Measurements from ENCODE around the gene CAMK2D. TPM values are rescaled to one million over a fixed set of nuclear protein-coding genes. Genes with fewer than 3 reads are reported as not detected.
"Not testable (repeated sequence)": the region's sequence is repeated elsewhere in the genome, so short reads cannot be mapped to it uniquely, and the experiment has no call there.

Gene CAMK2D
- 10 to 100 TPM; 33.6 to 43.1 TPM for total RNA-seq

- H3K4me3 Mint-ChIP-seq = peak within 1 kb of the TSS; percentile 89
- CTCF ChIA-PET = interaction anchor here (1.1 to 1.5 kb wide), 2 partner anchors 13 to 77 kb away, joined by 3 to 6 read pairs; no protein-coding TSS in a partner anchor
- H3K4me1 Mint-ChIP-seq = peaks cover 35% of the 10 kb centered on the region
These were observed at the start of gene CAMK2D for GRCh38 chr4:113761620-113762185. Gene CAMK2D (minus strand): TSS chr4:113761738. CDS start chr4:113761068, 670 bp downstream.

GRCh38 chr4:113810906-113811305 lies 49.4 kb upstream of the CAMK2D start:
- Mint-ChIP-seq H3K4me1 (no peaks in the 10 kb centered on the region), H3K27ac (no peak overlapping the region), H3K4me3 (no peak overlapping the region), H3K36me3 (peaks cover 2% of the 10 kb centered on the region), H3K27me3 (peaks cover 2% of the 10 kb centered on the region), H3K9me3 (ENCODE audit: low read depth) (no peaks in the 10 kb centered on the region)
- ATAC-seq (no peak), DNase-seq (no peak)
- CTCF ChIA-PET = no interaction called here

More at GRCh38 chr4:113761620-113762185, at the start of gene CAMK2D:
- H3K36me3 Mint-ChIP-seq = peaks cover 17% of the 10 kb centered on the region
- no peaks in the 10 kb centered on the region for H3K9me3 Mint-ChIP-seq (ENCODE audit: low read depth)
- H3K27me3 Mint-ChIP-seq = peaks cover 3% of the 10 kb centered on the region
- peak; percentile 49 for ATAC-seq
- peak; percentile 90 for DNase-seq
- H3K27ac Mint-ChIP-seq = peak within 1 kb of the TSS; percentile 100

- Mint-ChIP-seq H3K36me3 (peaks cover 2% of the 10 kb centered on the region), H3K27ac (no peak overlapping the region), H3K27me3 (peaks cover 2% of the 10 kb centered on the region), H3K4me3 (no peak overlapping the region), H3K4me1 (no peaks in the 10 kb centered on the region), H3K9me3 (ENCODE audit: low read depth) (peaks cover 2% of the 10 kb centered on the region)
- no peak for DNase-seq
- CTCF ChIA-PET = no interaction called here
- no peak for ATAC-seq
These were observed 47.8 kb upstream of the CAMK2D start for GRCh38 chr4:113809311-113809710.

GRCh38 chr4:113806850-113807249 lies 45.3 kb upstream of the CAMK2D start:
- peaks cover 2% of the 10 kb centered on the region for H3K27me3 Mint-ChIP-seq
- no peak for ATAC-seq
- CTCF ChIA-PET = no interaction called here
- peaks cover 2% of the 10 kb centered on the region for H3K9me3 Mint-ChIP-seq (ENCODE audit: low read depth)
- no peak for DNase-seq
- H3K4me1 Mint-ChIP-seq = no peaks in the 10 kb centered on the region
- peaks cover 2% of the 10 kb centered on the region for H3K36me3 Mint-ChIP-seq
- H3K4me3 Mint-ChIP-seq = no peak overlapping the region
- H3K27ac Mint-ChIP-seq = no peak overlapping the region

GRCh38 chr4:113801882-113802281 lies 40.3 kb upstream of the CAMK2D start:
- H3K9me3 Mint-ChIP-seq (ENCODE audit: low read depth) = peaks cover 4% of the 10 kb centered on the region
- no peak overlapping the region for H3K4me3 Mint-ChIP-seq
- DNase-seq (no peak), ATAC-seq (no peak)
- no peak overlapping the region for H3K27ac Mint-ChIP-seq
- CTCF ChIA-PET = no interaction called here
- no peaks in the 10 kb centered on the region for H3K4me1 Mint-ChIP-seq
- peaks cover 3% of the 10 kb centered on the region for H3K36me3 Mint-ChIP-seq
- no peaks in the 10 kb centered on the region for H3K27me3 Mint-ChIP-seq

- not testable (repeated sequence) for H3K27ac Mint-ChIP-seq, H3K4me3 Mint-ChIP-seq
- H3K36me3 Mint-ChIP-seq = peaks cover 10% of the 10 kb centered on the region
These were observed 34.8 kb upstream of the CAMK2D start for GRCh38 chr4:113796381-113796780.

GRCh38 chr4:113790478-113790877 lies 28.9 kb upstream of the CAMK2D start:
- no peak for ATAC-seq
- Mint-ChIP-seq H3K9me3 (ENCODE audit: low read depth) (peaks cover 3% of the 10 kb centered on the region), H3K36me3 (peaks cover 7% of the 10 kb centered on the region), H3K4me3 (no peak overlapping the region), H3K27ac (no peak overlapping the region), H3K4me1 (no peaks in the 10 kb centered on the region), H3K27me3 (no peaks in the 10 kb centered on the region)
- CTCF ChIA-PET = no interaction called here
- DNase-seq = no peak

More at GRCh38 chr4:113796381-113796780, 34.8 kb upstream of the CAMK2D start:
- H3K9me3 Mint-ChIP-seq (ENCODE audit: low read depth); CTCF ChIA-PET; DNase-seq; ATAC-seq; H3K27me3 Mint-ChIP-seq; H3K4me1 Mint-ChIP-seq: not testable (repeated sequence)

GRCh38 chr4:113788888-113789287 lies 27.4 kb upstream of the CAMK2D start:
- ATAC-seq = no peak
- no peak for DNase-seq
- Mint-ChIP-seq H3K36me3 (peaks cover 4% of the 10 kb centered on the region), H3K4me1 (peaks cover 2% of the 10 kb centered on the region), H3K27me3 (no peaks in the 10 kb centered on the region), H3K4me3 (no peak overlapping the region), H3K9me3 (ENCODE audit: low read depth) (peaks cover 3% of the 10 kb centered on the region), H3K27ac (no peak overlapping the region)
- CTCF ChIA-PET = no interaction called here

GRCh38 chr4:113785781-113786180 lies 24.2 kb upstream of the CAMK2D start:
- DNase-seq = no peak
- ATAC-seq = no peak
- Mint-ChIP-seq H3K27me3 (no peaks in the 10 kb centered on the region), H3K4me3 (no peak overlapping the region), H3K36me3 (no peaks in the 10 kb centered on the region), H3K9me3 (ENCODE audit: low read depth) (no peaks in the 10 kb centered on the region), H3K4me1 (peaks cover 2% of the 10 kb centered on the region), H3K27ac (no peak overlapping the region)
- CTCF ChIA-PET = interaction anchor here (0.8 kb wide), 1 partner anchor 14 kb away, joined by 3 read pairs; no protein-coding TSS in a partner anchor

- no peak overlapping the region for H3K27ac Mint-ChIP-seq
- H3K36me3 Mint-ChIP-seq = no peaks in the 10 kb centered on the region
- ATAC-seq (no peak), DNase-seq (no peak)
- H3K9me3 Mint-ChIP-seq (ENCODE audit: low read depth) = no peaks in the 10 kb centered on the region
- H3K27me3 Mint-ChIP-seq = no peaks in the 10 kb centered on the region
- H3K4me1 Mint-ChIP-seq = peaks cover 2% of the 10 kb centered on the region
- CTCF ChIA-PET = interaction anchor here (0.8 kb wide), 1 partner anchor 13 kb away, joined by 3 read pairs; no protein-coding TSS in a partner anchor
- no peak overlapping the region for H3K4me3 Mint-ChIP-seq
These were observed 23.1 kb upstream of the CAMK2D start for GRCh38 chr4:113784497-113785250.

- H3K4me1 Mint-ChIP-seq = peaks cover 2% of the 10 kb centered on the region
- no peak overlapping the region for H3K4me3 Mint-ChIP-seq
- ATAC-seq (no peak), DNase-seq (no peak)
- CTCF ChIA-PET = no interaction called here
- no peaks in the 10 kb centered on the region for H3K36me3 Mint-ChIP-seq
- peaks cover under 1% of the 10 kb centered on the region for H3K27me3 Mint-ChIP-seq
- no peaks in the 10 kb centered on the region for H3K9me3 Mint-ChIP-seq (ENCODE audit: low read depth)
- no peak overlapping the region for H3K27ac Mint-ChIP-seq
These were observed 22.2 kb upstream of the CAMK2D start for GRCh38 chr4:113783701-113784100.

- Mint-ChIP-seq H3K36me3 (no peaks in the 10 kb centered on the region), H3K4me3 (no peak overlapping the region), H3K27ac (no peak overlapping the region), H3K27me3 (peaks cover 3% of the 10 kb centered on the region), H3K4me1 (peaks cover 2% of the 10 kb centered on the region), H3K9me3 (ENCODE audit: low read depth) (no peaks in the 10 kb centered on the region)
- DNase-seq = no peak
- CTCF ChIA-PET = no interaction called here
- no peak for ATAC-seq
These were observed 21.8 kb upstream of the CAMK2D start for GRCh38 chr4:113783289-113783688.

- CTCF ChIA-PET = no interaction called here
- DNase-seq (no peak), ATAC-seq (no peak)
- Mint-ChIP-seq H3K36me3 (no peaks in the 10 kb centered on the region), H3K27ac (no peak overlapping the region), H3K27me3 (peaks cover 3% of the 10 kb centered on the region), H3K4me1 (peaks cover 2% of the 10 kb centered on the region), H3K4me3 (no peak overlapping the region), H3K9me3 (ENCODE audit: low read depth) (no peaks in the 10 kb centered on the region)
These were observed 20.0 kb upstream of the CAMK2D start for GRCh38 chr4:113781439-113782040.

GRCh38 chr4:113776679-113777078 lies 15.1 kb upstream of the CAMK2D start:
- CTCF ChIA-PET = no interaction called here
- Mint-ChIP-seq H3K4me1 (peaks cover 10% of the 10 kb centered on the region), H3K36me3 (no peaks in the 10 kb centered on the region), H3K4me3 (no peak overlapping the region), H3K27ac (no peak overlapping the region), H3K27me3 (peaks cover 3% of the 10 kb centered on the region), H3K9me3 (ENCODE audit: low read depth) (no peaks in the 10 kb centered on the region)
- DNase-seq (no peak), ATAC-seq (no peak)

Data from activated CD8-positive, alpha-beta memory T cell treated with anti-CD3 and anti-CD28 coated beads, Interleukin-2, amount 10 ng/mL, durations not matched to agents 7 days and 5 days (primary cell).